Measurements from ENCODE around the gene SH3RF1. TPM values are rescaled to one million over a fixed set of nuclear protein-coding genes. Genes with fewer than 3 reads are reported as not detected.

Gene SH3RF1
- total RNA-seq, 1 donor = 41.9 TPM

DNA sequence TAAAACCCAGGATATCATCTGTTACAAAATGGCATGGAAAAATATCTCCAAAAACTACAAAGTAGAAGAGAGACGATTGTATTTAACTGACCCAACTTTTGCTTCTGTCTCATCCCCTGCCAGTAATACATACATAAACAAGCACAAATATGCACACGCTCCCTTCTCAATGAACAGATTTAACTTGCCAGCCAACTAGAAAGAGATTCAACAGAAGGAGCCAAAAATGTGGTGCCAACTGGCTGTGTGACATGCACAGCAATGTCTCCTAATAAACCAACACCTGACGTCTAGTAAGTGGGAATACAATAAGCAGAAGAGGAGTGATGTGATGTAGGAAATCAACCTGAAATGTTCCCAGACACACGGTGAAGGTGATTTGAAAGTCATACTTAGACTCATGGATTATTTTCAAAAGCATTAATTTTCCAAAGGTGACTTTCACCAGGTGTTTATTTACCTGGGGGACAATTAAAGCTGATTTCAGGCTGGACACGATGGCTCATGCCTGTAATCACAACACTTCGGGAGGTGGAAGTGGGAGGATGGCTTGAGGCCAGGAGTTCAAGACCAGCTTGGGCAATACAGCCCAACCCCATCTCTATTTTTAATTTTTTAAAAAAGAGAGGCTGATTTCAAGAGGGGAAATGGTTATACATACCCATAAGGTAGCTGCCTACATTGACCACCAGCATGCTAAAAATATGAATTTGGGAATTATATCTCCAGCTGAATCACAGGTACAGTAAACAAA, 33.7 kb downstream of the SH3RF1 start:
- no peak for DNase-seq (ENCODE audit: low read depth)
- H3K4me3 ChIP-seq (ENCODE audit: low read depth, low read length) = no peak overlapping the region
- TF ChIP-seq, protein P1, sequence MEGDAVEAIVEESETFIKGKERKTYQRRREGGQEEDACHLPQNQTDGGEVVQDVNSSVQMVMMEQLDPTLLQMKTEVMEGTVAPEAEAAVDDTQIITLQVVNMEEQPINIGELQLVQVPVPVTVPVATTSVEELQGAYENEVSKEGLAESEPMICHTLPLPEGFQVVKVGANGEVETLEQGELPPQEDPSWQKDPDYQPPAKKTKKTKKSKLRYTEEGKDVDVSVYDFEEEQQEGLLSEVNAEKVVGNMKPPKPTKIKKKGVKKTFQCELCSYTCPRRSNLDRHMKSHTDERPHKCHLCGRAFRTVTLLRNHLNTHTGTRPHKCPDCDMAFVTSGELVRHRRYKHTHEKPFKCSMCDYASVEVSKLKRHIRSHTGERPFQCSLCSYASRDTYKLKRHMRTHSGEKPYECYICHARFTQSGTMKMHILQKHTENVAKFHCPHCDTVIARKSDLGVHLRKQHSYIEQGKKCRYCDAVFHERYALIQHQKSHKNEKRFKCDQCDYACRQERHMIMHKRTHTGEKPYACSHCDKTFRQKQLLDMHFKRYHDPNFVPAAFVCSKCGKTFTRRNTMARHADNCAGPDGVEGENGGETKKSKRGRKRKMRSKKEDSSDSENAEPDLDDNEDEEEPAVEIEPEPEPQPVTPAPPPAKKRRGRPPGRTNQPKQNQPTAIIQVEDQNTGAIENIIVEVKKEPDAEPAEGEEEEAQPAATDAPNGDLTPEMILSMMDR (IDR thresholded peaks at IDR 0.05; ENCODE audit: insufficient read depth, low read depth, low read length) = no peak

DNA sequence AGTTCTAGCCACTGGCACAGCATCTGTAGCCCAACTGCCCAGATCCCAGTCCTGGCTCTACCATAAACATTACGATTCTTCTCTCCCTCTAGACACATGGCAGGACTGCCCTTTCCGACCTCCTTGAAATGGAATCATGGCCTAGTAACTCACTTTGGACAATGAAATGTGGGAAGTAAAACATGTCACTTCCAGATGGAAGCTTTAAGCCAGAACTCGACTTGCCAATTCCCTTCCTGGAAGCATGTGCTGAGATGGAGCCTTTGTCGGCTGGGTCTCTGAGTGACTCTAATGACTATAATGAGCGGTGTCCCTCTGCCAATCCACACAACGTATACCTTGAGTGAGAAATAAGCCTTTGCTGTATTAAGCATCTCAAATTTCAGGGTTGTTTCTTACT, 34.7 kb downstream of the SH3RF1 start:
- no peak for DNase-seq (ENCODE audit: low read depth)
- H3K4me3 ChIP-seq (ENCODE audit: low read depth, low read length) = no peak overlapping the region
- TF ChIP-seq, protein P1 (IDR thresholded peaks at IDR 0.05; ENCODE audit: insufficient read depth, low read depth, low read length) = no peak

DNA sequence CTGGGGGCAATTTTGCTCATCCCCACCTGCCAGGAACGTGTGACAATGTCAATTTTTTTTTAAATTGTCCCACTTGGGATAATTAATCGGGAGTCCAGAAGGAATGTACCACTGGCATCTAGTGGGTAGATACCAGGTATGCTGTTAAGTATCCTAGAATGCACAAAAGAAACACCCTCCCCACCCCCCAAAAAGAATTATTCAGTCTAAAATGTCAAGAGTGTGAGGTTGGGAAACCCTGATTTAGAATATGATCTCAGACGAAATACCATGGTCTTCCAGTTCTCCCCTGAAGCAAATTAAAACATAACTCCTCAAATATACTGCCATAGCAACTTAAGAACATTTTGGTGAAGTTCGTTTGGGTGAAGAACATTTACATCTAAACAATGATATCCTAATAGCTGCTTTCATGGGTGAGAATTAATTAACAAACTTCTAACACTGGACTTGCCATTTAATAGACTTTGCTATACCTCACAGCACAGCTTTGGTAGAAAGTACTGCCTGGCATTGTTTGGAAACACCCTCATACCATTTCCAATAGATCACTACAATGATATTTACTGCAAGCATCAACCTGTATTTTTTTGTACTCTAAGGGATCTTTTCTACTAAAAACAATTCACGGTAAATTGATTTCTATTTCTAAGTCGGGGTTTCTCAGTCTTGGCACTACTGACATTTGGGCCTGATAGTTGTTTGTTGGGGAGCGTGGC, 36.5 kb downstream of the SH3RF1 start:
- no peak for DNase-seq (ENCODE audit: low read depth)
- TF ChIP-seq, protein P1 (IDR thresholded peaks at IDR 0.05; ENCODE audit: insufficient read depth, low read depth, low read length) = no peak
- no peak overlapping the region for H3K4me3 ChIP-seq (ENCODE audit: low read depth, low read length)

- H3K4me3 ChIP-seq (ENCODE audit: low read depth, low read length) = no peak overlapping the region
- no peak for DNase-seq (ENCODE audit: low read depth)
- TF ChIP-seq, protein P1 (IDR thresholded peaks at IDR 0.05; ENCODE audit: insufficient read depth, low read depth, low read length) = no peak
These were observed 37.1 kb downstream of the SH3RF1 start for GRCh38 chr4:169233691-169234090.

DNA sequence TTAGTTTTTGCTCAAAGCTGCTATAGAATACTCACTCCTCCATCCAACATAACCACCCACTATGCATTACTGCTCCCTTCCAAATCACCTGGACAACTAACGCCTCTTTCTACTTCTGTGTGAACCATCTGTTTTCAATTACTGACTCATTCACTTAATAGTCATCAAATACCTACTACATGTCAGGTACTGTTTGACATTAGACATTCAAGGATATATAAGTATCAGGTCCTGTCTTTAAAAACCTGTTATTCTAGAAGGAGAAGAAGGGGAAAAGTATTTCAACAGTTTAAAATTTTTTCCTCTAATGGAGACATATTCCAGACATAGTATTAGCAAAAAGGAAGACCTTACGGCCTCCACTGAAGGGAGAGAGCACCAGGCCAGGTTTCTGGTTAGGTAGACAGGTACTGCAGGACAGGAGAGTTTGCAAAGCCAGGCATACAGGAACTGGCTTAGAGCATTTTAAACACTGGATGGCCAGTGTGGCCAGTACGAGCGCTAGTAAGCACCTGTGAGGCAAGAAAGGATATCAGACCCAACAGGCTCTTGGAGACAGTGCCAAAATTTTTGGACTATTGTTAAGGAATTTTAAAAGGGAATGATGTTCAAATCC, 39.0 kb downstream of the SH3RF1 start:
- H3K4me3 ChIP-seq (ENCODE audit: low read depth, low read length) = no peak overlapping the region
- TF ChIP-seq, protein P1 (IDR thresholded peaks at IDR 0.05; ENCODE audit: insufficient read depth, low read depth, low read length) = no peak
- no peak for DNase-seq (ENCODE audit: low read depth)

DNA sequence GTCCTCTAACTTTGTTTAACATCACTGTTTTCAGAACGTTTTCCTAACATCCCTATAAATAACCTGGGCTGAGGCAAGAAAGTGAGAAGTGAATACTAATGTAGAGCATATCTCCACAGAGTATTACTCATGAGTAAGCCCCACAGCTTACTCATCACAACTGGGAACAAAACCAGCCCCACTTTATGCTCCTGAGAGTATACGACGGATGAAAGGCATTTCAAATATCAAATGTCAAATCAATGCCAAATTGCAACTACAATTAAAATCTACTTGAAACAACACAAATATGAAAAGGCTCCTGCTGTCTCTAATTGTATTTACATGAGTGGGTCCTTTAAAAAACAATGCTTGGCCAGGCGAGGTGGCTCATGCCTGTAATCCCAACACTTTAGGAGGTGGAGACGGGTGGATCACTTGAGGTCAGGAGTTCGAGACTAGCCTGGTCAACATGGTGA, 41.2 kb downstream of the SH3RF1 start:
- TF ChIP-seq, protein P1 (IDR thresholded peaks at IDR 0.05; ENCODE audit: insufficient read depth, low read depth, low read length) = no peak
- peak; percentile 92 for DNase-seq (ENCODE audit: low read depth)
- no peak overlapping the region for H3K4me3 ChIP-seq (ENCODE audit: low read depth, low read length)
